GM18526 (cell line): ENCODE results near the gene GOLGA3.

ENCODE experiments used
- POLR2A ChIP-seq: IDR thresholded peaks from 3 replicates; pipeline ENCODE4 v1.6.1; 2011; ENCODE audit not compliant: insufficient read length; ENCODE audit errors: extremely low read depth

GOLGA3 gene, protein sequence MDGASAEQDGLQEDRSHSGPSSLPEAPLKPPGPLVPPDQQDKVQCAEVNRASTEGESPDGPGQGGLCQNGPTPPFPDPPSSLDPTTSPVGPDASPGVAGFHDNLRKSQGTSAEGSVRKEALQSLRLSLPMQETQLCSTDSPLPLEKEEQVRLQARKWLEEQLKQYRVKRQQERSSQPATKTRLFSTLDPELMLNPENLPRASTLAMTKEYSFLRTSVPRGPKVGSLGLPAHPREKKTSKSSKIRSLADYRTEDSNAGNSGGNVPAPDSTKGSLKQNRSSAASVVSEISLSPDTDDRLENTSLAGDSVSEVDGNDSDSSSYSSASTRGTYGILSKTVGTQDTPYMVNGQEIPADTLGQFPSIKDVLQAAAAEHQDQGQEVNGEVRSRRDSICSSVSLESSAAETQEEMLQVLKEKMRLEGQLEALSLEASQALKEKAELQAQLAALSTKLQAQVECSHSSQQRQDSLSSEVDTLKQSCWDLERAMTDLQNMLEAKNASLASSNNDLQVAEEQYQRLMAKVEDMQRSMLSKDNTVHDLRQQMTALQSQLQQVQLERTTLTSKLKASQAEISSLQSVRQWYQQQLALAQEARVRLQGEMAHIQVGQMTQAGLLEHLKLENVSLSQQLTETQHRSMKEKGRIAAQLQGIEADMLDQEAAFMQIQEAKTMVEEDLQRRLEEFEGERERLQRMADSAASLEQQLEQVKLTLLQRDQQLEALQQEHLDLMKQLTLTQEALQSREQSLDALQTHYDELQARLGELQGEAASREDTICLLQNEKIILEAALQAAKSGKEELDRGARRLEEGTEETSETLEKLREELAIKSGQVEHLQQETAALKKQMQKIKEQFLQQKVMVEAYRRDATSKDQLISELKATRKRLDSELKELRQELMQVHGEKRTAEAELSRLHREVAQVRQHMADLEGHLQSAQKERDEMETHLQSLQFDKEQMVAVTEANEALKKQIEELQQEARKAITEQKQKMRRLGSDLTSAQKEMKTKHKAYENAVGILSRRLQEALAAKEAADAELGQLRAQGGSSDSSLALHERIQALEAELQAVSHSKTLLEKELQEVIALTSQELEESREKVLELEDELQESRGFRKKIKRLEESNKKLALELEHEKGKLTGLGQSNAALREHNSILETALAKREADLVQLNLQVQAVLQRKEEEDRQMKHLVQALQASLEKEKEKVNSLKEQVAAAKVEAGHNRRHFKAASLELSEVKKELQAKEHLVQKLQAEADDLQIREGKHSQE (N-terminal part only)

DNA sequence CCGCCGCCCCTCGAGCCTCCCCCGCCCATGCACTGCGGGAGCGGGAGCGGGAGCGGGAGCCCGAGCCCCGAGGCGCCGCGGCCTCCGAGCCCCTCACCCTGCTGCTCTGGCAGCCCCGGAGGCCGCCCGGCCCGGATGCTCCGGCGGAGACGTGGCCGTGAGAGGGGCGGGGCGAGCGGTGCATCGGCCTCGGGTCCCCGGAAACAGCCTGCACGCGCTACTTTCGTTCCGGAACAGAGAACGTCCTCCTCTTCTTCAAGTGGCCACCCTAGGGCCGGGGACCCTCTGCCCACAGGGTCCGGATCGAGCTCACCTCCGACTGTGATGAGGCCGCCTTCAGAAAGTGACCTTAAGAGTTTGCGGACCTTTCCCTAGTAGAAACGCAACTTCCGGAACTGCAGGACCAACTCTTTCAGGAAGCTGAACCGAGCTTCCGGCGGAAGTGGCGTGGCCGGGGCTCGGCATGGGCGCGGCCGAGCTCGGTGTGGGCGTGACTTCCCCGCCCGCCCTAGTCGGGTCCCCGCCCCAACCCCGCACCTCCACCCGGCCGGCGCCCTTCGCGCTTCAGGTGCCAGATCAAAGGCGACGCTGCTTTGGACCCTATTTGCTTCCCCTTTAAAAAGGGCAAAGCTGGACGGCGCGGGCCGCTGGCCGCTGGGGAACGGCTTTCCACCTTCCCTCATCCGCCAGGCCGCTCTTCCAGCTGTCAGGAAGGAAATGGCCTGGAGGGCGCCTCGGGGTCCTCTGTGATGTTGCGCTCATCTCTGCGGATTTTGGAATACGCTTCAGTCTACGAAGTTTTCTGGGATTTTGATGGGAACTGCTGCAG is at the start of gene GOLGA3:
TSS of gene GOLGA3 (minus strand) at position 164 of the 829 bp plus-strand sequence. CDS start 6,741 bp downstream, outside the sequence.
- TF ChIP-seq POLR2A, result peak; percentile 79

DNA sequence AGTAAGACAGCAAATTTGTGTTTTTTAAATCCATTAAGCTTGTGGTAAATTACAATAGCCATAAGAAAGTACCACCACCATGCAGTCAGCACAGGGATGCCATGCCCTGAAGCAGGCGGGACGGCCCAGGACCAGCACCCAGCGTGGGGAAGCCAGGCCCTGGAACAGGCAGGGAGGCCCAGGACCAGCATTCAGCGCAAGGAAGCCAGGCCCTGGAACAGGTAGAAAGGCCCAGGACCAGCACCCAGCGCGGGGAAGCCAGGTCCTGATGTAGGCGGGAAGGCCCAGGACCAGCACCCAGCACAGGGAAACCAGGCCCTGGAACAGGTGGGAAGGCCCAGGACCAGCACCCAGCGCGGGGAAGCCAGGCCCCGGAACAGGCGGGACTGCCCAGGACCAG is 45.5 kb upstream of the GOLGA3 start:
- TF ChIP-seq POLR2A, result no peak

DNA sequence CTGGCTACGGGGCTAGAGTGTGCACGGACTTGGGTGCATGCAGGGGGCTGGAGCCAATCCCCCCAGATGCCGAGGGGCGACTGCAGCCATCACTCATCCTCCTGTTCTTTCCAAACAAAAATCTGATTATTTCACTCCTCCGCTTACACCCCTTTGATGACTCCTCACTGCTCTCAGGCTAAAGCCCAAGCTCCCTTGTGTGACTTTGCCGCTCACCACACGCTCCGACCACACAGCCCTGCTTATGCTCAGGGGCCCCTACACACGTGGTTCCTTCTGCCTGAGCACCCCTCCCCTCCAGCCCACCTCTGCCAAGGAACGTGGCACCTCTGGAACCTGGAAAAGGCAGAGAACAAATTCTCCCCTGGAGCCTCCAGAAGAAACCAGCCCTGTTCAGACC is 45.1 kb upstream of the GOLGA3 start:
- TF ChIP-seq POLR2A, result no peak

DNA sequence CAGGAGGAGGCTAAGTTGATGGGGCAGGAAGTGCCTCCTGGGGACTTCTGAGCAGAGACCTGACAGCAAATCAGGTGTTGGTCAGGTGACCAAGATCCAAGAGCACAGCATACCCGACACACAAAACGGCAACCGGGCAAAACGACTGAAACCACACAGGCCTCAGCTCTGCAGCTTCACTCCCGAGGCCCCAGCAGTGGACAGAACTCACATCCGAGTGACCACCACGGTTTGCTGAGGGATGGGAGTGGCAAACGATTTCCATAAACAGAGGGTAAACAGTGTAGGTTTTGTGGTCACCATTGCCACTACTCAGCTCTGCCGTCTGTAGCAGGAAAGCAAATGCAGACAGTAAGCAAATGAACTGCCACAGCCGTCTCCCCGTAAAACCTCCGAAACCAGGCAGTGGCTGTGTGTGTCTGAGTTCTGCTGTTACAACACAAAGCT is 44.3 kb upstream of the GOLGA3 start:
- no peak for TF ChIP-seq POLR2A

DNA sequence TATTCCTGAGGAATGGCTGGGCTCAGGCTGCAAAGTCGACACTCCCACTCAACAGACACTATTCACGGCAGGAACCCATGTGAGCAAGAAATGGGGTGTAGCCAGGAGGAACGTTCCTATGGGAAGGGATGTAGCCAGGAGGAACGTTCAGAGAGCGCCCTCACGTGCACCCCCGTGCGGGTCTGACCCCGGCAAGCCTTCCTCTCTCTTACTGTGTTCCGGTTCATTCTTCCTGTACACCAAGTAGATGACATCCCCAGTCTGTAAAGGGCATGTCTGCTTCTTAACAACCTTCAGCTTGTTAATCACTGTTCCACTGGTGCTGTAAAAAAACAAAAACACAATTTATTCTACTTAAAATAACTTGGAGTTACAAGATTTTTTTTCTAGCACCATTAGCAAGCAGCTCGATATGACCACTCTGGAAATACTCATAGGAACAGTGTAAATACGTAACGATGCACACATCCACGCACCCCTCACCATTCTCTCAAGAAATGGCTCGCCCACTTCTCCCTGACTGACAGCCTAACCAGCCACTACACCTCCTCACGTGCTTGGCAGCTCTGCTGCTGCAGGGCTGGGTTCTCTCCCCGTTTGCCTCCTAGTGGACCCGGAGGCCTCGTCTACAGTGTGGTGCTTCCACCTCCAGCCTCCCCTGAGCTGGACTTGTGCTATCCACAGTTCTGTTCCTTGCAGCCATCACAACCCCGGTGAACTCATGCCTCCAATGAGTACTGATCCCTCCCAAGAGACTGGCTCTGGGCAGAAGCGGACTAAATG is 43.6 kb upstream of the GOLGA3 start:
- TF ChIP-seq POLR2A, result no peak

DNA sequence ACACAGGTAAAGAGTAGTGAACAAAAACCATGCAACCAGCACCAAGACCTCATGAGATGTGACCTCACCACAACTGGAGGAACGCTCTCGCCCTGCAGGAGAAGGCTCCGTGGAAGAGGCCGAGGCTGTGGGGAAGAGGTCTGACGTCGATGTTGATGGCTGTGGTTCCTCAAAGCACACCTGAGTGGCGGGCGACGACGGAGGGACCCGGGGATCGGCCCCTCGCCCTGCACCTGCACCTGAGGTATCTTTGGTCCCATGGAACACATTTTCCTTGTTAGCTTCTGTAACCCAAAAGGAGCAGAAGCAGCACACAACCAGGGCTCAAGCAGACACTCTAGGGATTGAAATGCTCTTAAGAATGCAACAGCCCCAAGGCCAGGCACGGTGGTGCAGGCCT is 40.9 kb upstream of the GOLGA3 start:
- TF ChIP-seq POLR2A, result no peak

DNA sequence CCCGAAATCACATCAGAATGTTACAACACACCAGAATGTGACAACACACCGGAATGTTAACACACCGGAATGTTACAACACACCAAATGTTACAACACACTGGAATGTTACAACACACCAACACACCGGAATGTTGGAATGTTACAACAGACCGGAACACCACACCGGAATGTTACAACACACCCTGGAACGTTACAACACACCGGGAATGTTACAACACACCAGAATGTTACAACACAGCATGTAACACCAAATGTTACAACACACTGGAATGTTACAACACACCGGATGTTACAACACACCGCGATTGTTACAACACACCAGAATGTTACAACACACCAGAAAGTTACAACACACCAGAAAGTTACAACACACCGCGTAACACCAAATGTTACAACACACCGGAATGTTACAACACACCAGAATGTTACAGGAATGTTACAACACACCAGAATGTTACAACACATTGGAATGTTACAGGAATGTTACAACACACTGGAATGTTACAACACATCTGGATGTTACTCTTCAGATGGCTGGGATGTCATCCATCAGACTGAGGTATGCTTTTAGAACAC is 37.7 kb upstream of the GOLGA3 start:
- no peak for TF ChIP-seq POLR2A

DNA sequence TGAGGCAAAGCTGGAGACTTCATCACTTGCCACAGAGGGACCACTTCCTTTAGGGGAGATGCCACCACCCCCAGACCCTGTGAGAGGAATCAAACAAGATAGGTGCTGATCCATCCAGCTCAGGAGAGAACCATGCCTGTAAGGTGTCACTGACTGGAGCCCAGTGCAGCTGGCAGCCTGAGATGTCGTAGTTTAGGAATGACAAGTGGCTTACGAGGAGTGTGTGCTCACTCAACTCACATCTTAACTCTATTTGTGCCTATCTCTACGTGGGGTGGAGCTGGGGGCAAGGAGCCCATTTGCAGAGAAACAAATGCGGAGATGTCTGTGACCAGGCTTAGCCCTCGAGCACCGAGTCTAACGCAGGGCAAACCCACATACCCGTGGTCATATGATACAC is 32.9 kb upstream of the GOLGA3 start:
- no peak for TF ChIP-seq POLR2A

DNA sequence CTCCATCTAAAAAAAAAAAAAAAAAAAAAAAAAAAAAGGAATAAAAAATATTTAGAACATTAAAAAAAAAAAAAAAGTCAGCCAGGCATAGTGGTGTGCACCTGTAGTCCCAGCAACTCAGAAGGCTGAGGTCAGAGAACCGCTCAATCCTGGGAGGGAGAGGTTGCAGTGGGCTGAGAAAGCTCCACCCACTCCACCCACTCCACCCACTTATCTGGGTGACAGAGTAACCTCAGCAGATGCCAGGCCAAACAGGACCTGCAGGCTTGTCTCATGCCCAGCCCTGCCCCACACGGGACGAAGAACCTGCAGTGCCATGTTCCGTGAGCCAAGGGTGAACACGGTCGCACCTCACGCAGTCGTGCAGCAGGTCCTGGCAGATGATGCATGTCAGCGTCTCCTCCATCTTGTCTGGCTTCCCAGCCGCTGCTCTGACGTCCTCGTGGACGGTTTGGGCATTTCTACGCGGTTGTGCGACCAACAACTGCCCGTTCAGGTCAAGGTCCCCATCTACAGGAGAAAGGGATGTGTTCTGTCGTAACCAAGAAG is 30.1 kb upstream of the GOLGA3 start:
- TF ChIP-seq POLR2A, result no peak

DNA sequence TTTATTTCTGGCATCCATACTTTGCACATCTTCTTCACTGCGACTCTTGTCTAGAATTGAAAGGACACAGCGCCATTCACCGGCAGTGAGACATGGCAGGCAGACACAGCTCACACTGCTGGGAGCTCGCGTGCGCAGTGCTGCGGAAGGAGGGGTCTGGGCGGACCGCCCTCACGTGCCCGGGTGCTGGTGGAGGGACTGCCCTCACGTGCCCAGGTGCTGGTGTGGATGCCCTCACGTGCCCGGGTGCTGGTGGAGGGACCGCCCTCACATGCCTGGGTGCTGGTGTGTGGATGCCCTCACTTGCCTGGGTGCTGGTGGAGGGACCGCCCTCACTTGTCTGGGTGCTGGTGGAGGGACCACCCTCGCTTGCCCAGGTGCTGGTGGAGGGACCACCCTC is 27.9 kb upstream of the GOLGA3 start:
- no peak for TF ChIP-seq POLR2A

DNA sequence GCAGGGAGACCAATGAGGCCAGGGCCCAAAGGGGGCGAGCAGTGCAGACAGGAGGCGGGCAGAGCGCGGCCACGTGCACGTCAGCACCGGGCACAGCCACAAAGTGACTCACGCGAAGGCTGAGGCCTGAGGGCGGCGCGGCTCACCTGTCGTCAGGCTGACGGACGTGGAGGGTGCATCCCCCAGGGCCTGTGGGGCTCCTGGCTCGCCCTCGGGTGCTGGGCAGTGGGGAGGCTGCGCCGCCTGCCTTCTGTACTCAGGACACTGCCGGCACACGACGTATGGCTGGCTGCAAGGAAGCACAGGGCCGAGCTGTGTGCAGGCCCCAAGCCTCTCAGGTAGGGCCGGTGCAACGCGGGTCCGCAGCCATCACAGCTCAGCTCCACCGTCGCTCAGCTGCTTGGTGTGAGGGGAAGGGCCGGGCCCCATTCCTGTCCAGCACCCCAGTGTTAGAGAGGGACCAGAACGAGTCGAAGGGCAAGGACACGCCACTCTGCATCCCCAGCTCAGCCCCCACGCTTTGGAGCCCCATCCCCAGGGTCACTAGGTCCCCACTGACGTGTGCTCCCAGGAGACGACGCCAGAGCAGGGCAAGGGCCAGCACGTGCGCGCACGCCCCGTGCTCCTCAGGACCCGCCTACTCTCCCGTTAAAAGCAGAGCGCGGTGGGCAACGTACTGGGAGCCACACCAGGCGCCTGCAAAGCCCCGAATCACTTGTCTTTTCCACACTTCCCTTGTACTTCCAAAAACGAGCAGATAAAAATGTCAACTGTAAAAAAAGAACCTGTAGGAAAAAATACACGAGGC is 24.8 kb upstream of the GOLGA3 start:
- no peak for TF ChIP-seq POLR2A

DNA sequence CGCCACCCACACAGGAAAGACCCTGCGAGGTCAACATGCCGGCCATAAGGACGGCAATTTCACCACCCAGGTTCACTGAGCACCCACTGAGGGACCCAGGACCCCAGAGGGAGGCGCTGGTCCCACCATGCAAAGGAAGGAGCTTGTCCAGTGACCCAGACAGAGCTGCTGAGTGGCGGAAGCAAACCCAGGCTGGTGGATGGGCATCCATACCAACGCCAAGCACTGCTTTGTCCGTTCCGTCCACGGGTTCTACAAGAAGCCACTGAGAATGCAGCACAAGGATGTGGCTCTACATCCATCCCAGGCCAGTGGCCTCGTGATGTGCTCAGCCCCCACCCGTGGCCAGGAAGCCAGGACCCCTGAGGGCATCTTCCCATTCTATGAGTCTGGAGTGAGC is 23.8 kb upstream of the GOLGA3 start:
- no peak for TF ChIP-seq POLR2A

DNA sequence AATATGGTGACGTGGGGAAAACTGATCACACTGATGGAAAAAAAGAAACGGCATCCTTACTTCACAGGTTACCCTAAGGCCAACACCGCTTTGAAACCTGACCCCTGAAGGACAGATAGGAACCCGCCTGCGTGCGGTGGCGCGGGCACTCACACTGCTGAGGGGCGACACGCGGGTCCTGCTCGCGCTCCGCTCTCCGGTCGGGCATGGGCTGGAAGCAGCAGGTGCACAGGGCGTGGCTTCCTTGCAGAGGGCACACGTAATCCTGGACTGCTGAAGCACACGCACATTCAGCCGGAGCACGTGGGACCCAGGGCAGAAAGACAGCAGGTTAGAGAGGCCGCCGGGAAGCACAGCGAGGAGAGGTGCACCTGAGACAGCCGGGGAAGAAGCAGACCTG is 22.8 kb upstream of the GOLGA3 start:
- no peak for TF ChIP-seq POLR2A

DNA sequence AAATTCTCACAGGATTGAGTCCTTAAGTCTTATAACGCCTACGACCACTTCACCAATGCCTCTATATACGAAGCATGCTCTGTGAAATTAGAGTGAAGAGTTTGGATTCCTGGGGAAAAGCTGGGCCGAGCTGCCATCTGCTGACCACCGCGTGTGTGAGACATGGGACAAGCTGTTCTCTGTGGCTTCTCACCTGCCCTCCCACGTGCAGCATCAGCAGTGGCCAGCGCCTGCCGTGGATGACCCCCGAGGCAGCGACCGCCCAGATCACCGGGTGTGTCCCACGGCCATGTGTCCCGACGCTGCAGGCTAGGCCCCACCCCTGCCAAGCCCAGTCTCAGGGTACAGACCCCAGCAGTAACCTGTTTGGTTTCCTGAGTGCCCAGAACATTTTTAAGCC is 21.6 kb upstream of the GOLGA3 start:
- no peak for TF ChIP-seq POLR2A
